ENCODE results near the gene PHF11.

PHF11 gene

DNA sequence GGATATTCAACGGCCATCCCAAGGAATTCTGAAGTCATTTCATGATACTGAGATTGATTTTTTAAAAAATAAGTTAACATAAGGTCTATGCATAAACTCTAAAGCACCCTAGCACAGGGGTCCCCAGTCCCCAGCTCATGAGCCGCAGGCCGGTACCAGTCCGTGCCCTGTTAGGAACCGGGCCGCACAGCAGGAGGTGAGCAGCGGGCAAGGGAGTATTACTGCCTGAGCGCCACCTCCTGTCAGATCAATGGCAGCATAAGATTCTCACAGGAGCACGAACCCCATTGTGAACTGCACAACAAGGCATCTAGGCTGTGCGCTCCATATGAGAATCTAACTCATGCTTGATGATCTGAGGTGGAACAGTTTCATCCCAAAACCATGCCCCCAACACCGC lies 58.6 kb downstream of the PHF11 start:
- no peak for TF ChIP-seq FOXM1 (IDR thresholded peaks at IDR 0.05; ENCODE audit: borderline replicate concordance, low read depth)
- TF ChIP-seq EP300 (IDR thresholded peaks at IDR 0.05; ENCODE audit: borderline replicate concordance), result no peak

DNA sequence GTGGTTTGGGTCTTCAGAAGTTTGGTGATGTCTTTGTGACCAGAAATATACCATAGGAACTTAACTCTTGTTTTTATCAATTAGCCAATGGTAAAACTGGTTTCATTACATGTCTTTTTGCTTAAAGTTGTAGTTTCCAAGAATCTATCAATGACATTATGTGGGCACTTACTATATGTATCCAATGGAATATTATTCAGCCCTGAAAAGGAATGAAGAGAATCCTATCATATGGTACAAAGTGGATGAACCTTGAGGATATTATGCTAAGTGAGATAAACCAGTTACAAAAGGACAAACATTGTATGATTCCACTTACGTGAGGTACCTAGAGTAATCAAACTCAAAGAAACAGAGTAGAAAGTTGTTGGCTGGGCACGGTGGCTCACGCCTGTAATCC lies 63.3 kb downstream of the PHF11 start:
- no peak for TF ChIP-seq TEAD4 (IDR thresholded peaks at IDR 0.05)
- TF ChIP-seq NFIC (IDR thresholded peaks at IDR 0.05), result no peak
- no peak for TF ChIP-seq EP300 (IDR thresholded peaks at IDR 0.05; ENCODE audit: borderline replicate concordance)
- TF ChIP-seq, protein P1, sequence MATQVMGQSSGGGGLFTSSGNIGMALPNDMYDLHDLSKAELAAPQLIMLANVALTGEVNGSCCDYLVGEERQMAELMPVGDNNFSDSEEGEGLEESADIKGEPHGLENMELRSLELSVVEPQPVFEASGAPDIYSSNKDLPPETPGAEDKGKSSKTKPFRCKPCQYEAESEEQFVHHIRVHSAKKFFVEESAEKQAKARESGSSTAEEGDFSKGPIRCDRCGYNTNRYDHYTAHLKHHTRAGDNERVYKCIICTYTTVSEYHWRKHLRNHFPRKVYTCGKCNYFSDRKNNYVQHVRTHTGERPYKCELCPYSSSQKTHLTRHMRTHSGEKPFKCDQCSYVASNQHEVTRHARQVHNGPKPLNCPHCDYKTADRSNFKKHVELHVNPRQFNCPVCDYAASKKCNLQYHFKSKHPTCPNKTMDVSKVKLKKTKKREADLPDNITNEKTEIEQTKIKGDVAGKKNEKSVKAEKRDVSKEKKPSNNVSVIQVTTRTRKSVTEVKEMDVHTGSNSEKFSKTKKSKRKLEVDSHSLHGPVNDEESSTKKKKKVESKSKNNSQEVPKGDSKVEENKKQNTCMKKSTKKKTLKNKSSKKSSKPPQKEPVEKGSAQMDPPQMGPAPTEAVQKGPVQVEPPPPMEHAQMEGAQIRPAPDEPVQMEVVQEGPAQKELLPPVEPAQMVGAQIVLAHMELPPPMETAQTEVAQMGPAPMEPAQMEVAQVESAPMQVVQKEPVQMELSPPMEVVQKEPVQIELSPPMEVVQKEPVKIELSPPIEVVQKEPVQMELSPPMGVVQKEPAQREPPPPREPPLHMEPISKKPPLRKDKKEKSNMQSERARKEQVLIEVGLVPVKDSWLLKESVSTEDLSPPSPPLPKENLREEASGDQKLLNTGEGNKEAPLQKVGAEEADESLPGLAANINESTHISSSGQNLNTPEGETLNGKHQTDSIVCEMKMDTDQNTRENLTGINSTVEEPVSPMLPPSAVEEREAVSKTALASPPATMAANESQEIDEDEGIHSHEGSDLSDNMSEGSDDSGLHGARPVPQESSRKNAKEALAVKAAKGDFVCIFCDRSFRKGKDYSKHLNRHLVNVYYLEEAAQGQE (IDR thresholded peaks at IDR 0.05; ENCODE audit: low read depth), result no peak
- TF ChIP-seq RAD21 (IDR thresholded peaks at IDR 0.05; ENCODE audit: low read depth), result no peak
- TF ChIP-seq YY1 (IDR thresholded peaks at IDR 0.05; ENCODE audit: low read depth), result no peak
- no peak for TF ChIP-seq CEBPB (IDR thresholded peaks at IDR 0.05)
- no peak for TF ChIP-seq ZBTB7A (IDR thresholded peaks at IDR 0.05; ENCODE audit: low read depth)

DNA sequence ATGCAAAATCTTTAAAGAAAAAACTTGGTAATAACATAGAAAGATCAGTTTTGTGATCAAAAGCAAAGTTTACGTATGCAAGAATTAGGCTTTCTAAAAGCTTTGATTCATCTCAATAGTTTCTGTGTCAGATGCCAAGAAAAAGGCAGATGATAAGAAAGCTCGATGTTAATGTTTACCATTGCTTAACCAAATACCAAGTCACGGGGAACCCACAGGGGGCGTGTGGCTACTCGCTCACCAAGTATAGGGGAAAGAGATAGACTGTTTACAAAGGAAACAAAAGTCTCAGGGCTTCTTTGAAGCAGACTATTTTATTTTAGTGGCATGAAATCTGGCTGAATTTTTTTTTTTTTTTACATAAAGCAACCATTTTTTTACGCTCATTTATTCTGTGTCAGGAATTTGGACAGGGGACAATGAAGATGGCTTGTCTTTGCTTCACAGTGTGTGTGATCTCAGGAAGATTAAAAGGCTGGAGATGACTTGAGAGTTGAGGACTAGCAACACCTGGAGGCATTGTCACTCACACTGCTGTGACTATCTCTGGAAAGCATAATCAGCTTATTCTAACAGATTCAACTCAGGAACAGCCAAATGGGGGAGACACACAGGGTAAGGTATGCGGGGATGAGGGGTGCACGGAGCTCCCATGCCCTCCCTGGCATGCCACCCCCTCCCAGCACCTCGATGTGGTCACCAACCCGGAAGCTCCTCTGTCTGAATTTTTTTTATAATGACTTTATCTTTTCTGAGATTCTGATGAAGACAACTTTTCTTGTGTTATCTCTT lies 64.7 kb downstream of the PHF11 start:
- TF ChIP-seq, protein P2, sequence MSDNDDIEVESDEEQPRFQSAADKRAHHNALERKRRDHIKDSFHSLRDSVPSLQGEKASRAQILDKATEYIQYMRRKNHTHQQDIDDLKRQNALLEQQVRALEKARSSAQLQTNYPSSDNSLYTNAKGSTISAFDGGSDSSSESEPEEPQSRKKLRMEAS (IDR thresholded peaks at IDR 0.05), result no peak
- no peak for TF ChIP-seq RAD21 (IDR thresholded peaks at IDR 0.05; ENCODE audit: low read depth)
- TF ChIP-seq, protein P3, sequence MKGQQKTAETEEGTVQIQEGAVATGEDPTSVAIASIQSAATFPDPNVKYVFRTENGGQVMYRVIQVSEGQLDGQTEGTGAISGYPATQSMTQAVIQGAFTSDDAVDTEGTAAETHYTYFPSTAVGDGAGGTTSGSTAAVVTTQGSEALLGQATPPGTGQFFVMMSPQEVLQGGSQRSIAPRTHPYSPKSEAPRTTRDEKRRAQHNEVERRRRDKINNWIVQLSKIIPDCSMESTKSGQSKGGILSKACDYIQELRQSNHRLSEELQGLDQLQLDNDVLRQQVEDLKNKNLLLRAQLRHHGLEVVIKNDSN (IDR thresholded peaks at IDR 0.05), result no peak
- no peak for TF ChIP-seq TCF12 (IDR thresholded peaks at IDR 0.05; ENCODE audit: low read depth)
- TF ChIP-seq NFIC (IDR thresholded peaks at IDR 0.05), result no peak
- TF ChIP-seq CREB1 (IDR thresholded peaks at IDR 0.05; ENCODE audit: low read depth), result no peak
- no peak for TF ChIP-seq ZBTB7A (IDR thresholded peaks at IDR 0.05; ENCODE audit: low read depth)

DNA sequence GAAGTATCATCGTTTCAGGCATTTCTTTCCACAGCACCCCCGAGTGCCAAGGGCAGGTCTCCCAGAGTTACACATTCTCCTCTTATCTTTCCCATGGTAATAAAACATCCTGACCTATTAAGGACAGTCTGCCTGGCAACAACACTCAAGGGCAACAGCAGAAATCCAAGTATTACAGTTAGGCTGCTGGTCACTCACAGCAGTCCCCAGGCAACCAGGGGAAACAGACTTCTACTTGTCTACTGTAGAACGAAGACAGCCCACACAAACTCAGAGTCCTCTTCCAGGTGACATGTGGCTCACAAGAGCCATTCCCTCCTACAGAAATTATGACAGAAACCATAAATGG lies 65.3 kb downstream of the PHF11 start:
- TF ChIP-seq RAD21 (IDR thresholded peaks at IDR 0.05; ENCODE audit: low read depth) (no peak), TCF12 (IDR thresholded peaks at IDR 0.05; ENCODE audit: low read depth) (no peak), TAF1 (IDR thresholded peaks at IDR 0.05; ENCODE audit: low read depth) (no peak), CEBPB (IDR thresholded peaks at IDR 0.05) (no peak), ZBTB7A (IDR thresholded peaks at IDR 0.05; ENCODE audit: low read depth) (no peak), FOXM1 (IDR thresholded peaks at IDR 0.05; ENCODE audit: borderline replicate concordance, low read depth) (no peak), TEAD4 (IDR thresholded peaks at IDR 0.05) (no peak), NFIC (IDR thresholded peaks at IDR 0.05) (no peak), EGR1 (IDR thresholded peaks at IDR 0.05) (no peak), YY1 (IDR thresholded peaks at IDR 0.05; ENCODE audit: low read depth) (no peak), EP300 (IDR thresholded peaks at IDR 0.05; ENCODE audit: borderline replicate concordance) (no peak), CREB1 (IDR thresholded peaks at IDR 0.05; ENCODE audit: low read depth) (no peak)
- TF ChIP-seq, protein P2 (IDR thresholded peaks at IDR 0.05), result no peak
- TF ChIP-seq, protein P1 (IDR thresholded peaks at IDR 0.05; ENCODE audit: low read depth), result no peak

DNA sequence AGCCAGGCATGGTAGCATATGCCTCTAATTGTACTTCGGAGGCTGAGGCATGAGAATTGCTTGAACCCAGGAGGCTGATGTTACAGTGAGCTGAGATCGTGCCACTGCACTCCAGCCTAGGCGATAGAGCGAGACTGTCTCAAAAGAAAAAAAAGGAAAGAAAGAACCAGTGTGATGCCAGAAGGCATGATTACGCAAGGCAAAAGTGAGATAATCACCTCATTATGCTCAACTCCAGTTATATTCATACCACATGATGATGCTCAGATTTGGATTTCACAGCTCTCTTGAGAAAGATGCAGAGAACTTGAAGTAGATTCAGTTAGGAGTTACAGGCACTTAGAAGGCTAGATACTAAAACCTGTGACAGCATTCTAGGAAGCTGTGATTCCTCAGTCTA lies 67.8 kb downstream of the PHF11 start:
- TF ChIP-seq NFIC (IDR thresholded peaks at IDR 0.05) (no peak), TCF12 (IDR thresholded peaks at IDR 0.05; ENCODE audit: low read depth) (no peak), TAF1 (IDR thresholded peaks at IDR 0.05; ENCODE audit: low read depth) (no peak), CEBPB (IDR thresholded peaks at IDR 0.05) (no peak), ZBTB7A (IDR thresholded peaks at IDR 0.05; ENCODE audit: low read depth) (no peak), CREB1 (IDR thresholded peaks at IDR 0.05; ENCODE audit: low read depth) (no peak), FOXM1 (IDR thresholded peaks at IDR 0.05; ENCODE audit: borderline replicate concordance, low read depth) (no peak), EP300 (IDR thresholded peaks at IDR 0.05; ENCODE audit: borderline replicate concordance) (no peak), TEAD4 (IDR thresholded peaks at IDR 0.05) (no peak), YY1 (IDR thresholded peaks at IDR 0.05; ENCODE audit: low read depth) (no peak)
- TF ChIP-seq, protein P2 (IDR thresholded peaks at IDR 0.05), result no peak
- TF ChIP-seq, protein P1 (IDR thresholded peaks at IDR 0.05; ENCODE audit: low read depth), result no peak
- TF ChIP-seq, protein P3 (IDR thresholded peaks at IDR 0.05), result no peak
